Keratinocyte (primary cell): ENCODE results near the gene ACAN. TPM values are rescaled to one million over a fixed set of nuclear protein-coding genes. Genes with fewer than 3 reads are reported as not detected.

ENCODE experiments used
- DNase-seq: peaks from one replicate; pipeline ENCODE4 v3.0.0-alpha.2; 2011; ENCODE audit warnings: low read depth, missing footprints, low spot score
- FAIRE-seq: peaks from 2 replicates; lab custom pipeline; 2011; peaks lifted over from hg19 to GRCh38; lab: Jason Lieb, UNC
- H2AFZ ChIP-seq: 2 replicates; pipeline ENCODE4 v1.6.0; 2012; ENCODE audit warnings: low read length, control low read depth, inconsistent platforms; ENCODE audit not compliant: control insufficient read depth
- H3K27ac ChIP-seq: 2 replicates; pipeline ENCODE4 v1.5.1; 2011; ENCODE audit warnings: low read length; ENCODE audit not compliant: control insufficient read depth, insufficient read depth
- H3K27me3 ChIP-seq: 3 replicates; pipeline ENCODE4 v1.6.0; 2011; ENCODE audit warnings: low read length; ENCODE audit not compliant: control insufficient read depth, insufficient read depth; ENCODE audit errors: extremely low read depth
- H3K36me3 ChIP-seq, 2 experiments: 2 replicates in 1 of 2; 3 replicates in 1 of 2; pipeline ENCODE4 v1.5.1; 2011; ENCODE audit warnings: low read length in 2 of 2, mild to moderate bottlenecking in 1 of 2; ENCODE audit not compliant: control insufficient read depth in 2 of 2, insufficient read depth in 2 of 2; ENCODE audit errors: extremely low read depth in 1 of 2
- H3K4me1 ChIP-seq: 3 replicates; pipeline ENCODE4 v1.5.1; 2011; ENCODE audit warnings: low read length; ENCODE audit not compliant: control insufficient read depth, insufficient read depth; ENCODE audit errors: extremely low read depth
- H3K4me2 ChIP-seq: 3 replicates; pipeline ENCODE4 v1.6.0; 2011; ENCODE audit warnings: low read depth, low read length; ENCODE audit not compliant: control insufficient read depth, insufficient read depth; ENCODE audit errors: extremely low read depth
- H3K4me3 ChIP-seq, 3 experiments: fragments of 200-600 bp in 1 of 3; sonication (generic) in 1 of 3; 2 replicates in 2 of 3; 3 replicates in 1 of 3; pipeline ENCODE4 v1.5.1; 2011 to 2016; ENCODE audit warnings: low read length in 3 of 3, mild to moderate bottlenecking in 3 of 3, control low read depth in 2 of 3, inconsistent platforms in 1 of 3, low read depth in 1 of 3, mixed read lengths in 1 of 3, mixed run types in 1 of 3, moderate library complexity in 1 of 3; ENCODE audit not compliant: control insufficient read depth in 2 of 3, insufficient read depth in 2 of 3; ENCODE audit errors: extremely low read depth in 1 of 3
- H3K79me2 ChIP-seq: 2 replicates; pipeline ENCODE4 v1.6.0; 2012; ENCODE audit warnings: low read length; ENCODE audit not compliant: control insufficient read depth, insufficient read depth
- H3K9ac ChIP-seq: 3 replicates; pipeline ENCODE4 v1.6.0; 2011; ENCODE audit warnings: low read length; ENCODE audit not compliant: control insufficient read depth, insufficient read depth; ENCODE audit errors: extremely low read depth
- H3K9me1 ChIP-seq: 3 replicates; pipeline ENCODE4 v1.6.0; 2011; ENCODE audit warnings: low read length; ENCODE audit not compliant: control insufficient read depth, insufficient read depth; ENCODE audit errors: extremely low read depth
- H3K9me3 ChIP-seq: 2 replicates; pipeline ENCODE4 v1.5.1; 2012; ENCODE audit warnings: low read depth, low read length; ENCODE audit not compliant: control insufficient read depth
- H4K20me1 ChIP-seq: 3 replicates; pipeline ENCODE4 v1.6.0; 2011; ENCODE audit warnings: low read length; ENCODE audit not compliant: control insufficient read depth, insufficient read depth; ENCODE audit errors: extremely low read depth
- EZH2 ChIP-seq: IDR thresholded peaks from one replicate; pipeline ENCODE4 v1.6.1; 2012; ENCODE audit warnings: inconsistent platforms, mild to moderate bottlenecking, low read length, moderate library complexity
- dilution Hi-C: fragments of 300-500 bp; cut with MboI; formaldehyde crosslinking; loops from one replicate; pipeline ENCODE4 v1.7.0; 2020; ENCODE audit warnings: low sequenced_read_pairs; ENCODE audit not compliant: extremely low pct_ligation_motif_present
- polyA plus RNA-seq, 5 experiments: library from polyadenylated mRNA; depleted of rRNA in 3 of 5; stranded (reverse) in 3 of 5; stranded (forward) in 1 of 5; unstranded in 1 of 5; fragments of >200 nt; gene quantifications; 1 replicate in 1 of 5; 2 replicates in 3 of 5; 3 replicates in 1 of 5; pipeline versions ENCODE4 v1.2.1 to v1.2.3, GENCODE V29; 2011 to 2012; ENCODE audit warnings: missing spikeins in 2 of 5, low read depth in 1 of 5, low replicate concordance in 1 of 5
- TF ChIP-seq, protein P1 (sequence below), 3 experiments: IDR thresholded peaks in 1 of 3; conservative IDR thresholded peaks in 1 of 3; optimal IDR thresholded peaks in 1 of 3; 2 replicates in 2 of 3; 3 replicates in 1 of 3; pipeline versions ENCODE3 to v1.5.1; 2011; ENCODE audit warnings: low read length in 3 of 3, mild to moderate bottlenecking in 3 of 3, moderate library complexity in 2 of 3, control low read depth in 1 of 3, inconsistent platforms in 1 of 3; ENCODE audit not compliant: insufficient read depth in 2 of 3; ENCODE audit errors: extremely low read depth in 1 of 3

The ACAN gene
- polyA plus RNA-seq, 1 donor (not counting 4 experiments of a cell fraction or from before 2014, with no cell fraction given) = not detected

DNA sequence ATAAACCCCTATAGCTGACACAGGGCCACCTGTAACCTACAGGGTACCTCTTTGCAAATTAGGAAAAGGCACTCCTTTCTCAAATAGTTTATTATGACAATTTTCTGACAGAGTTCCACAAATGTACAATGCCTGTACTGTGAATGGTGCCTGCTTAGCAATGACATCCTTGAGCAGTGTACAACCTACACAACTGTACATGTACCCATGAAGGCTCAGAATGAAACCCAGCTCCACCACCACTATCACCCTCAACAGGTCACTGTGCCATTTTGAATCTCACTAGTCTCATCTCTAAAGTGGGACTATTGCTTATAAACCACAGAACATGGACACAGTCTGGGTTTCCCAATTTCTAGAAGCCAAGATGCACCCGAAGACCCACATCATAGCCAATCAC lies 102.9 kb downstream of the ACAN start:
- dilution Hi-C loops = no loop called here
- no peaks in the 10 kb centered on the region for H3K4me1 ChIP-seq

DNA sequence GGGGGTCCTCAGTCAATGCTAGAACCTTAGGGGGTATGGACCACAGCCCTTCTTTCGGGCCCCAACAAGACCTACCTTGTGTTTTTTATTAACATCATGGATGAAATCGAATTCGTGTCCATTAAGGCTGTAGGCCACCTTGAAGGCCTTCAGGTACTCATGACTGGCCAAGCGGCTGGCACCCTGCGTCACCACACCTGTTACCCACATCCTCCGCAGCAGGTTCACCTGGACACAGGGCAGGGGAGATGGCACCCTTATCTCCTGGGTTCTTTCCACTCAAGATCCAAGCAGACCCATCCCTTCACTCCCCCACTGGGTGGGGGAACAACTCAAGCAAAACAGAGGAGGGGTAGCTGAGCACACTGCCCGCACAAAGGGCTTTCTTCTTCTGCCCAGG lies 103.3 kb downstream of the ACAN start:
- H3K4me1 ChIP-seq = peaks cover 3% of the 10 kb centered on the region
- H4K20me1 ChIP-seq = no peaks in the 10 kb centered on the region
- no peaks in the 10 kb centered on the region for H3K27me3 ChIP-seq
- no peak overlapping the region for H2AFZ ChIP-seq
- H3K79me2 ChIP-seq = no peaks in the 10 kb centered on the region
- peaks cover 7 to 29% of the 10 kb centered on the region in 2 experiments for H3K36me3 ChIP-seq
- H3K4me2 ChIP-seq = no peak overlapping the region
- TF ChIP-seq EZH2 = no peak
- TF ChIP-seq, protein P1, sequence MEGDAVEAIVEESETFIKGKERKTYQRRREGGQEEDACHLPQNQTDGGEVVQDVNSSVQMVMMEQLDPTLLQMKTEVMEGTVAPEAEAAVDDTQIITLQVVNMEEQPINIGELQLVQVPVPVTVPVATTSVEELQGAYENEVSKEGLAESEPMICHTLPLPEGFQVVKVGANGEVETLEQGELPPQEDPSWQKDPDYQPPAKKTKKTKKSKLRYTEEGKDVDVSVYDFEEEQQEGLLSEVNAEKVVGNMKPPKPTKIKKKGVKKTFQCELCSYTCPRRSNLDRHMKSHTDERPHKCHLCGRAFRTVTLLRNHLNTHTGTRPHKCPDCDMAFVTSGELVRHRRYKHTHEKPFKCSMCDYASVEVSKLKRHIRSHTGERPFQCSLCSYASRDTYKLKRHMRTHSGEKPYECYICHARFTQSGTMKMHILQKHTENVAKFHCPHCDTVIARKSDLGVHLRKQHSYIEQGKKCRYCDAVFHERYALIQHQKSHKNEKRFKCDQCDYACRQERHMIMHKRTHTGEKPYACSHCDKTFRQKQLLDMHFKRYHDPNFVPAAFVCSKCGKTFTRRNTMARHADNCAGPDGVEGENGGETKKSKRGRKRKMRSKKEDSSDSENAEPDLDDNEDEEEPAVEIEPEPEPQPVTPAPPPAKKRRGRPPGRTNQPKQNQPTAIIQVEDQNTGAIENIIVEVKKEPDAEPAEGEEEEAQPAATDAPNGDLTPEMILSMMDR (optimal IDR thresholded peaks at IDR 0.05 in 1 of 3, IDR thresholded peaks at IDR 0.05 in 1 of 3, conservative IDR thresholded peaks at IDR 0.05 in 1 of 3; ENCODE audit: extremely low read depth in 1 of 3, insufficient read depth in 2 of 3, low read length in 3 of 3) = no peak
- DNase-seq = no peak
- no peak for FAIRE-seq
- no peak overlapping the region for H3K27ac ChIP-seq
- no peaks in the 10 kb centered on the region for H3K9me1 ChIP-seq
- H3K9me3 ChIP-seq = no peaks in the 10 kb centered on the region
- H3K4me3 ChIP-seq = no peak overlapping the region
- H3K9ac ChIP-seq = no peak overlapping the region
- dilution Hi-C loops = no loop called here

More for the DNA sequence above, 102.9 kb downstream of the ACAN start:
- Histone ChIP-seq H3K36me3 (peaks cover 7 to 30% of the 10 kb centered on the region in 2 experiments), H3K27ac (no peak overlapping the region), H3K9me1 (no peaks in the 10 kb centered on the region), H2AFZ (no peak overlapping the region), H3K27me3 (no peaks in the 10 kb centered on the region), H3K9ac (no peak overlapping the region), H4K20me1 (no peaks in the 10 kb centered on the region), H3K4me3 (no peak overlapping the region), H3K4me2 (no peak overlapping the region), H3K9me3 (no peaks in the 10 kb centered on the region), H3K79me2 (no peaks in the 10 kb centered on the region)
- FAIRE-seq (no peak), DNase-seq (no peak)
- TF ChIP-seq, protein P1 (optimal IDR thresholded peaks at IDR 0.05 in 1 of 3, IDR thresholded peaks at IDR 0.05 in 1 of 3, conservative IDR thresholded peaks at IDR 0.05 in 1 of 3; ENCODE audit: extremely low read depth in 1 of 3, insufficient read depth in 2 of 3, low read length in 3 of 3) = no peak
- TF ChIP-seq EZH2 = no peak
